ENCODE measurements around the gene ADCY6.

The ADCY6 gene

DNA sequence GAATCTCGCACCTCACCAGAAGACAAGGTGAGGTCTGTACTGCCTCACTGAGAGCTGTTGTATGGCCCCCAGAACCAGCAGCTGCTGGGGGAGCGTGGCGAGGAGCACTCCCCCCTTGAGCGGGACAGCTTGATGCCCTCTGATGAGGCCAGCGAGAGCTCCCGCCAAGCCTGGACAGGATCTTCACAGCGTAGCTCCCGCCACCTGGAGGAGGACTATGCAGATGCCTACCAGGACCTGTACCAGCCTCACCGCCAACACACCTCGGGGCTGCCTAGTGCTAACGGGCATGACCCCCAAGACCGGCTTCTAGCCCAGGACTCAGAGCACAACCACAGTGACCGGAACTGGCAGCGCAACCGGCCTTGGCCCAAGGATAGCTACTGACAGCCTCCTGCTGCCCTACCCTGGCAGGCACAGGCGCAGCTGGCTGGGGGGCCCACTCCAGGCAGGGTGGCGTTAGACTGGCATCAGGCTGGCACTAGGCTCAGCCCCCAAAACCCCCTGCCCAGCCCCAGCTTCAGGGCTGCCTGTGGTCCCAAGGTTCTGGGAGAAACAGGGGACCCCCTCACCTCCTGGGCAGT is 38.7 kb upstream of the ADCY6 start:
- no peak for DNase-seq (ENCODE audit: low read depth in 2 of 2)
- TF ChIP-seq, protein P1, sequence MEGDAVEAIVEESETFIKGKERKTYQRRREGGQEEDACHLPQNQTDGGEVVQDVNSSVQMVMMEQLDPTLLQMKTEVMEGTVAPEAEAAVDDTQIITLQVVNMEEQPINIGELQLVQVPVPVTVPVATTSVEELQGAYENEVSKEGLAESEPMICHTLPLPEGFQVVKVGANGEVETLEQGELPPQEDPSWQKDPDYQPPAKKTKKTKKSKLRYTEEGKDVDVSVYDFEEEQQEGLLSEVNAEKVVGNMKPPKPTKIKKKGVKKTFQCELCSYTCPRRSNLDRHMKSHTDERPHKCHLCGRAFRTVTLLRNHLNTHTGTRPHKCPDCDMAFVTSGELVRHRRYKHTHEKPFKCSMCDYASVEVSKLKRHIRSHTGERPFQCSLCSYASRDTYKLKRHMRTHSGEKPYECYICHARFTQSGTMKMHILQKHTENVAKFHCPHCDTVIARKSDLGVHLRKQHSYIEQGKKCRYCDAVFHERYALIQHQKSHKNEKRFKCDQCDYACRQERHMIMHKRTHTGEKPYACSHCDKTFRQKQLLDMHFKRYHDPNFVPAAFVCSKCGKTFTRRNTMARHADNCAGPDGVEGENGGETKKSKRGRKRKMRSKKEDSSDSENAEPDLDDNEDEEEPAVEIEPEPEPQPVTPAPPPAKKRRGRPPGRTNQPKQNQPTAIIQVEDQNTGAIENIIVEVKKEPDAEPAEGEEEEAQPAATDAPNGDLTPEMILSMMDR (IDR thresholded peaks at IDR 0.05; ENCODE audit: low read depth, low read length): no peak
- no peak overlapping the region for H3K4me3 ChIP-seq (replicated peaks in 1 of 2; ENCODE audit: low read depth in 2 of 2, low read length in 2 of 2)

DNA sequence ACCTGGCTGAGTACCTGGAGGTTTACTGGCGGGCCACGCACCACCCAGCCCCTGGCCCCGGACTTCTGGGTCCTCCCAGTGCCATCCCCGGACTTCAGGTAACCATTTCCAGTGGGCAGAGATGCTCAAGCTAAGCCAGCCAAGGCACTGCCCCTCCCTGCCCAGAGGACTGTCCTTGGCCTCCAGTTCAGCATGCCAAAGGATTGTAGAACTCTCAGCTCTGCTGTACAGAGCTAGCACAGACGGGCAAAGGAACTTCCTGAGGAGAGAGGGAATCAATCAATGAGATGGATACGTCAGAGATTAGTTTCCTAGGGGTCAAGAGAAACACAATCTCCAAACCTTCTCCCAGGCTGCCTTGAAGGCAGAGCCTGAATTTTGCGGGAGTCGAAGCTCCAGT is 38.1 kb upstream of the ADCY6 start:
- TF ChIP-seq, protein P1 (IDR thresholded peaks at IDR 0.05; ENCODE audit: low read depth, low read length): no peak
- H3K4me3 ChIP-seq (replicated peaks in 1 of 2; ENCODE audit: low read depth in 2 of 2, low read length in 2 of 2): no peak overlapping the region
- DNase-seq (ENCODE audit: low read depth in 2 of 2): no peak

DNA sequence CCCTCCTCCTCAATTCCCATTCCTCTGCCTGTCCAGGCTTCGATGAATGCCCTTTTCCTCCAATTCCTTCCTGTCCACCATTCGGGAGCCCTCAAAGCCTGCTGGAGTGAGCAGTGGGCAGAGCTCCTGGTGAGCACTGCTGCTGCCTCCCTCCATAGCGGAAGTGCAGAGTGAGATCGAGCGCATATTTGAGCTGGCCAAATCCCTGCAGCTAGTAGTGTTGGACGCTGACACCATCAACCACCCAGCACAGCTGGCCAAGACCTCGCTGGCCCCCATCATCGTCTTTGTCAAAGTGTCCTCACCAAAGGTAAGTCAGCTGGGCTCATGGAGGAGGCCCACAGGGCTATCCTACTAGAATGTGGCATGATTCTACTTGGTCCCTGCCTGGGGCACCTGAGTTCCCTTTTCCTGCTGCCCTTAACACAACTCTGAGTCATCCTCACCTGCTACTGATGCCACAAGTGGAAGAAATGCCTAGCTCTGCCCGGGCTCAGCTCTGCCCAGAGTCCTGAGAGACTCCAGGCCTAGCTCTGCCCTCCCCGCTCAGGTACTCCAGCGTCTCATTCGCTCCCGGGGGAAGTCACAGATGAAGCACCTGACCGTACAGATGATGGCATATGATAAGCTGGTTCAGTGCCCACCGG is 37.4 kb upstream of the ADCY6 start:
- H3K4me3 ChIP-seq (replicated peaks in 1 of 2; ENCODE audit: low read depth in 2 of 2, low read length in 2 of 2): no peak overlapping the region
- TF ChIP-seq, protein P1 (IDR thresholded peaks at IDR 0.05; ENCODE audit: low read depth, low read length): no peak
- DNase-seq (ENCODE audit: low read depth in 2 of 2): no peak

DNA sequence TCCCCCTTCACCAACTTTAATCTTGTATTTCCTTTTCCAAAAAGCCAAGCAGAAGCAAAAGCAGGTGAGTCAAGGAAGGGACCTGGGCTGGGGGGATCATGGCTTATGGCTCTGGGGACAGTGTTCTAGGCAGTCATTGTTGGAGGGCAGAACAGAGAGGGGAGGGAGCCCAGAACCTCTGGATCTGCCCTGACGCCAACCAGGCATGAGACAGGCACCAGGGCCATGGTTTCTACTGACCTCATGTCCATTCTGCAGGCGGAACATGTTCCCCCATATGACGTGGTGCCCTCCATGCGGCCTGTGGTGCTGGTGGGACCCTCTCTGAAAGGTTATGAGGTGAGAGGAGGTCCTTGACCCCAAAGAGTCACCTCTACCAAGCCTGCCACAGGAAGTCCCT is 36.0 kb upstream of the ADCY6 start:
- no peak overlapping the region for H3K4me3 ChIP-seq (replicated peaks in 1 of 2; ENCODE audit: low read depth in 2 of 2, low read length in 2 of 2)
- no peak for DNase-seq (ENCODE audit: low read depth in 2 of 2)
- TF ChIP-seq, protein P1 (IDR thresholded peaks at IDR 0.05; ENCODE audit: low read depth, low read length): no peak

DNA sequence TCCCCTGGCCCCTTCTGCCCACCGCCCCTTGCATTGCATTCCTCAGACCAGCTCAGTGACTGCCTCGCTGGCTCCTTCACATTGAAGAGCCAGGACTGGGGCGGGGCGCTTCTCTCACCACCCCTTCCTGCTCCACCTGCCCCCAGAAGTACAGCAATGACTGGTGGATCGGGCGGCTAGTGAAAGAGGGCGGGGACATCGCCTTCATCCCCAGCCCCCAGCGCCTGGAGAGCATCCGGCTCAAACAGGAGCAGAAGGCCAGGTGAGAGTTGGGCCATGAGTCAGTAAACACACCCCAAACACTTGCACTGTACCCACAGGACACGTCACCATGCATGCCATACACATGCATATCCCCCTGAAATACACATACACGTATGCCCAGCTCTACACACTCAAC is 35.2 kb upstream of the ADCY6 start:
- no peak overlapping the region for H3K4me3 ChIP-seq (replicated peaks in 1 of 2; ENCODE audit: low read depth in 2 of 2, low read length in 2 of 2)
- DNase-seq (ENCODE audit: low read depth in 2 of 2): no peak
- TF ChIP-seq, protein P1 (IDR thresholded peaks at IDR 0.05; ENCODE audit: low read depth, low read length): no peak

DNA sequence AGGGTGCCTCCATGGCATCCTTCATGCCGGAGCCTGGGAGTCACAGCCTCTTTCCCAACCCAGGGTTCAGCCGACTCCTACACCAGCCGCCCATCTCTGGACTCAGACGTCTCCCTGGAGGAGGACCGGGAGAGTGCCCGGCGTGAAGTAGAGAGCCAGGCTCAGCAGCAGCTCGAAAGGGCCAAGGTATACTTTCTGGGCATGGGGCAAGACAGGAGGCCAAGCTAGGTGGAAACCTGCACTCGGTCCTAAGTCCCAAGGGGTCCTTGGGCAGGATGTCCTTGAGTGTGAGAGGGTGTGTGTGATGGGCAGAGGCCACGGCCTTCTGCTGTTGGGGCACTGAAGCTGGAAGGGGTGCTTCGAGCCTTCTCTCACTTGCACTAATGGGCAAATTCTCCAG is 34.4 kb upstream of the ADCY6 start:
- TF ChIP-seq, protein P1 (IDR thresholded peaks at IDR 0.05; ENCODE audit: low read depth, low read length): no peak
- H3K4me3 ChIP-seq (replicated peaks in 1 of 2; ENCODE audit: low read depth in 2 of 2, low read length in 2 of 2): no peak overlapping the region
- DNase-seq (ENCODE audit: low read depth in 2 of 2): no peak

DNA sequence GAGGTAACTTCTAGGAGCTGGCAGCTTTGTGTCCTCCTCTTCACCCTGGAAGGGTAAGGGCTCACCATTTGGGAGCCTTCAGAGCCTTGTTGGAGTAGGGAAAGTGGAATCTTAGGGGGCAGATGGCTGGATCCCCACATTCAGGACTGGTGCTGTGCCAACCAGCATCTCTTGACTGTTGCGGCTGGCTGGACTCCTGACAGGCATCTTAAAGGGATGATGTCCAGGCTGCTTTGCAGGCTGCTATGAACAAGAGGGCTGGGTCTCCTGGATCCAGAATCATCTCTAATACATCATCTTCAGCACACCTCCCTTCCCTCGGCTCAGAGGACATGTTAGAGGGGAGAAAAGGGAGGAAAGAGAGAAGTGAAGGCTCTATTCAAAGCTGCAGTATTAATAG is 33.8 kb upstream of the ADCY6 start:
- H3K4me3 ChIP-seq (replicated peaks in 1 of 2; ENCODE audit: low read depth in 2 of 2, low read length in 2 of 2): no peak overlapping the region
- TF ChIP-seq, protein P1 (IDR thresholded peaks at IDR 0.05; ENCODE audit: low read depth, low read length): no peak
- DNase-seq (ENCODE audit: low read depth in 2 of 2): no peak
